Activated naive CD8-positive, alpha-beta T cell treated with anti-CD3 and anti-CD28 coated beads, Interleukin-2, amount 50 U/mL, for 16 hours (primary cell): ENCODE measurements around the gene AHNAK.

Experiments
- DNase-seq: peaks from one replicate; pipeline ENCODE4 v3.0.0-alpha.2; 2020; ENCODE audit warnings: low read depth, low spot score

AHNAK gene

DNA sequence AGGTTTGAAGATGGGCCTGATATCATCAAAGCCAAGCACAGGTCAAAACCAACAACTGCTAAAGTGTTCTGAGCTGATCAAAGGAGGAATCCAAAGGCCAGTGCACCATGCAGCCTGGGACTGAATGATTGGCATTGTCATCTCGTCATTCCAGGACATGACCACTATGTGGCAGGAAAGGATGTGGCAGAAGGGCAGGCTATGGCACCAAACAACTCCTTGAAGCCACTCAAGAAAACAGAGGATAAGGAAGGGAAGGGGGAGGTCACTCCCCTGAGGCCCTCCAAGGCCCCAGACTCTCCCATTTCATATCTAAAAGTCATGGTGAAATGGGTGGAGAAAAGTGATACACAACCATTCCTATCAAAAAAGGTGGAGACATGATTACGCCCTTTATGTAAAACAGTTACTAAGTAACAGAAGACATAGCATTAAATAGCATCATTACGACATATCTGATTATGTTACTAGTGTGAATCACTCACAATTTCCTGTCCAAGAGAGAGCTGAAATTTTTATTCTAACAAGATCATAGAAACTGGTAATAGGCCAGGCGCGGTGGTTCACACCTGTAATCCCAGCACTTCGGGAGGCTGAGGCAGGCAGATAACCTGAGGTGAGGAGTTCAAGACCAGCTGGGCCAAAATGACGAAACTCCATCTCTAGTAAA, 49.3 kb downstream of the AHNAK start:
- no peak for DNase-seq

DNA sequence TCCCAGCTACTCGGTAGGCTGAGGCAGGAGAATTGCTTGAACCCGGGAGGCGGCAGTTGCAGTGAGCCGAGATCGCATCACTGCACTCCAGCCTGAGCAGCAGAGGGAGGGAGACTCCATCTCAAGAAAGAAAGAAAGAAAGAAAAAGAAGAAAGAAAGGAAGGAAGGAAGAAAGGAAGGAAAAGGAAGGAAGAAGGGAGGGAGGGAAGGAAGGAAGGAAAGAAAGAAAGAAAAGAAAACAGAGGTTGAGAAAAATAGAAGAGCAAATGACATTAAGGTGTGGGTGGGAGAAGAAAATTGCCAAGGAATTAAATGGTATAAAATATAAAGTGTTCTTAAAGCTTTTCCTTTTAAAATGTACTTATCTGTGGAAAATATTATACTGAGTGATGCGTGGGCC, 49.9 kb downstream of the AHNAK start:
- DNase-seq = no peak

DNA sequence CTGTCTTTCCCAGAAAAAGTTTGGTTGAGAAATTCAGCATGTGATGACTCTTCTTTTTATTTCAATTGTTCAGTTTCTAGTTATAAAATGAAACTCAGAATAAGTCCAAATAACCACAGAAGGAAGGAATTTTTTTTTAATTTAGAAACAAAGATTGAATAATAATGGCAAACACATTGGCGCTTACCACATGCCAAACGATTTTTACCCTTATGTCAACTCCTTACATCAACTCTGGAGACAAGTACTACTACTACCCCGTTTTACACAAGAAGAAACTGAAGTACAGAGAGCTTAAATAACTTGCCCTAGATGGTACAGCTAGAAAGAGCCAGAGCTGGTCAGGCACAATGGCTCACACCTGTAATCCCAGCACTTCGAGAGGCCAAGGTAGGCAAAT, 52.4 kb downstream of the AHNAK start:
- no peak for DNase-seq

DNA sequence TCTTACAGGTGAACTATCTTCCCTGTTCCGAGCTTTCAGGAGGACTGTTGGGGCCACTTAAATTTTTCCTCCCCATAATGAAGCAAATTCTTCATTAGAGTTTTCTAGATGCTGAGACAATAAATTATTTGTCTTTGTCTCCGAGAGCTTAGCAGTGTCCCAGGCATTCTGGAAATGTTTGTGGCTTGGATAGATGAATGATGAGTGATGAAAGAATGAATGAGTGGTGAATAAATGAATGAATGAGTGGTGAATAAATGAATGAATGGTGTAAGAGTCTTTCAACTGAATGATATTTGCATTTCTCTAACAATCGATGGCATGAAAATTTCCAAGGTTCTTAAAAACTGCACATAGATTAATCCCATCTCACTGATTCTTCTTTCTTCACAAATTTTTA, 52.8 kb downstream of the AHNAK start:
- DNase-seq = no peak

- DNase-seq = no peak
These were observed 54.0 kb downstream of the AHNAK start for GRCh38 chr11:62492586-62492985.

GRCh38 chr11:62491571-62492329, 54.9 kb downstream of the AHNAK start:
- DNase-seq = no peak

GRCh38 chr11:62489204-62489603, 57.4 kb downstream of the AHNAK start:
- DNase-seq = no peak

DNA sequence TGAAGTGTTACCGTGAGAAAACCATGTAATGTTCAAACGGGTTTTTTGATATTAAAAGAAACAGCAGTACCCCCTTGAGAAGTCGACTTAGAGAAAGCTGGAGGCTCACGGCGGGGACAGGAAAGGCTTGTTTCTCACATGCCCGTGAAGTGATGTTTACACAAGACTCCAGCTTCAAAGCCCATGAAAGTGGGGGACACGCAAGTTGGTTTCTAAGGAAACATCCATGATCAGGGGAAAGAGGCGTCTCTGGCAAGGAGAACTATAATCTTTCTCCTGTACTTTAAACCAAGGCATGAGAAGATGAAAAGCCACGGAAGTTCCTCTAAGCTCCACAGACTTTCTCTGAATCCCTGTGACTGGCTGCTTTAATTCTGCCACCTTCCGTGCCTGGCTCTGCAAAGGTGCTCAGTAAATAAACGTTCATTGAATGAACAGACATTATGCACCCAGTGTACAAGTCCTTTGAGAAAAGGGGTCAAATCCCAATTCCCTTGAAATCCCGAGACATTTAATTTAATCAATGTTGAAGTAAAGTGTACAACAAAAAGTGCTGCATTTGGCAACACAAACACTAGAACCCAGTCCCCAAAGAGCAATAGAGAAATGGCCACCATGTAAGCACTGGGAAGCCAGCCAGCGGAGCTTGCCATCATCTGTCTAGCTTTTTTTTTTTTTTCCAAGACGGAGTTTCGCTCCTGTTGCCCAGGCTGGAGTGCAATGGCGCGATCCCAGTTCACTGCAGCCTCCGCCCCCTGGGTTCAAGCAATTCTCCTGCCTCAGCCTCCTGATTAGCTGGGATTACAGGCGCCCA, 58.7 kb downstream of the AHNAK start:
- DNase-seq = no peak

DNA sequence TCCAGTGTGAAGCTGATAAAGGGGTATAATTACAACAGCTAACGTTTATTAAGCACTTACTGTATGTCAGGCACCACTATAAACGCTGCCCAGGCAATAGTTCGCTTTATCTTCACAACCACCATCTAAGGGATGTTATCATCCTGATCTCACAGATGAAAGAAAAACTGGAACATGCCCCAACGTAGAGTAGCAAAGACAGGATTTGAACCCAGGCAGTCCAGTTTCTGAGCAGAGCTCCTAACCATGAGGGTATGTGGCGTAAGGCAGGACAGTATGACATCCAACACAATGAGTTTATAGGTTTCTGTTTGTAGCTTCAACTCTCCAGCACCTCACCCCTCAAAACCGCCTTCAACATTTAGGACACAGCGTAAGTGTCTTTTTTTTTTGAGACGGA, 59.5 kb downstream of the AHNAK start:
- no peak for DNase-seq

GRCh38 chr11:62484352-62484751, 62.3 kb downstream of the AHNAK start:
- no peak for DNase-seq

DNA sequence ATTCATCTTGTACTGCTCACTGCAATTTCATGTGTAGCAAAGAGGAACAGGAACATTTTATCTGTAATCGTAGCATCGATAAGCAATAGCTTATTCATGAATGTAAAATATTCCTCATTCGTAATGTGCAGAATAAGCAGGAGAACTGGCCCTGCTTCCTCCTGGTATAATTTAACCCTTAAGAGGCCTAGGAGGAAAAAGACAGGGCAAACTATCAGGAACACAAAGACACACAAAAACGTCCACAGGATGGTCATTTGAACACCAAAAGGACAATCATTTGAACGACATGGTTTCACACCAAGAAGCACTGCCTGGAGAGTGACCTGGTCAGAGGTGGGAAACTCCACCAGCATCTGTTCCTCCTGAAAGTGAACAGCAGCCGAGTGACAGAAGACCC, 63.9 kb downstream of the AHNAK start:
- no peak for DNase-seq

GRCh38 chr11:62479631-62480201, 66.9 kb downstream of the AHNAK start:
- DNase-seq = no peak

DNA sequence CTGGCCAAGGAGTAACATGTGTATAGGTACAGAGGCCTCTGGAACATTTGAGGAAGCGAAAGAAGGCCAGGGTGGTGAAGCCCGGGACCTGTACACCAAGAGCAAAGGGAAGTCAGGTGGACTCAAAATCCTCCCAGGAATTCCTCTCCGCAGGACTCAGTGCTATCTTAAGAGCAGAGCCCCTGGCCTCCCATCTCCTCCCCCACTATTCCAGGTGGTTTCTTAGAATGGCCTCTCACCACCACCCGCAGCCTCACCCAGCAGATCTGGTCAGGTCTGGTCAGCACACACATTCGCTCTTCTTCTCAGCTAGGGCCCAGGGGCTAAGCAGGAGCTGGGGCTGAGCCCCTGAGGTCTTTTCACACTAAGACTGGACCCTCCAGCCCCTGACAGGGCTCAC, 68.7 kb downstream of the AHNAK start:
- DNase-seq = no peak

DNA sequence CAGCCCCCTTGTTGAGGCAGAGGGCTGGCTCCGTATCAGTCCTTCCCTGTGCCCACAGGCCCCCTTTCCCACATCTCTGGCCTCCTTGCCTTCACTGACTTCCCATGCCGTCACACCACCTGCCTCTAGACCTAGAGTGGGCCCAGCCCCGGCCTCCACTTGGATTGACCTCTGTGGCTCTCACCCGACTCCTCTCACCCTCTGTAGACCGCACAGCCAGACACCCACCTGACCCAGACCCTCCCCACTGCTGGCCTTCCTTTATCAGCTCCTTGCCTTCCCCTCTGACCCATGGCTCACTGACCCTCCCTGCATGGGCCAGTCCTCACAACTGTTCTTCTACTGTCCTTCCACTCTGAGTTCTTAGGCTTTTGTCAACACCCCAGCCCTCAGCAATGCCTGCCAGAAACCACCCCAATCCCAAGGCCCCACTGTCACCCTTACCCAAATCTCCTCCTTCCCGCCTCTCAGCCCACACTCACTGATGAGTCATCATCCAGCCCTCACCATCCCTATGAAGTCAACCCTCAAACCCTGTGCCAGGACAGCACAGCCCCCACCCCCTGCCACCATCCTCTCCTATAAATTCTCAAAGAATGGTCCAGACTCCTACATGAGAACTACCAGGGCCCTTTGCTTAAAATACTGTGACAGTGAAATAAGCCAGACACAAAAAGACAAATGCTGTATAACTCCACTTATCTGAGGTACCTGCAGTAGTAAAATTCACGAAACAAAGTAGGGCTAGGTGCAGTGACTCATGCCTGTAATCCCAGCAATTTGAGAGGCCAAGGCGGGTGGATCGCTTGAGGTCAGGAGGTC, 74.3 kb downstream of the AHNAK start:
- no peak for DNase-seq

- no peak for DNase-seq
These were observed 75.0 kb downstream of the AHNAK start for GRCh38 chr11:62471603-62472002.

GRCh38 chr11:62468577-62468976, 78.0 kb downstream of the AHNAK start:
- no peak for DNase-seq

DNA sequence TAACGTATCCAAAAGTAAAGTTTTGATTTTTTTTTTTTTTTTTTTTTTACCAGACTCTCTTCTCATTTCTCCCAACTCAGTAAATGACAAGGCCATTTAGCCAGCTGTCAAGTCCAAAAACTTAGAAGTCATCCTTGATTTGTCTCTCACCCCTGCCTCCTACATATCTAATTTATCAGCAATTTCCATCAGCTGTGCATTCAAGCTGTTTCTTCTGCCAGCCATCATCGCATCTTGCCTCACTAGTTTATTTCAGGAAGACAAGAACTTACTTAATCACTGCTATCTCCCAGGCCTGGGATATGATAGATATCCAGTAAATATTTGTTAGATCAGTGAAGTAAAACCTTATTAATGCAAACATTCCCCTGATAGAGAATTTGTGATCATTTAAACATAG, 80.2 kb downstream of the AHNAK start:
- DNase-seq = no peak

DNA sequence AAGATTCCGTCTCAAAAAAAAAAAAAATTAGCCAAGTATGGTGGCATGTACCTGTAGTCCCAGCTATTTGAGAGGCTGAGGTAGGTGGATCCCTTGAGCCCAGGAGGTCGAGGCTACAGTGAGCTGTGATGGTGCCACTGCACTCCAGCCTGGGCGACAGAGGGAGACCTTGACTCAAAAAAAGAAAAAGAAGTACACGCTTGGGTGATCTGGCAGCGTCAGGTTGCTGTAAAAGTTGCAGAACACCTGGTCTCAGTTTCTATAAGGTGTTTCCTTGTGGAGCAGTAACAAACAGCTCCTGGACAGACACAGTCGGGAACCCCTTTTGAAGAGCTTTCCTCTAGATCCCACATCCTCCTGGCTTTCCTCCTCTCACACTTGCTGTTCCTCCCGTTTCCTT, 82.0 kb downstream of the AHNAK start:
- DNase-seq = no peak

- no peak for DNase-seq
These were observed 83.5 kb downstream of the AHNAK start for GRCh38 chr11:62463121-62463542.

DNA sequence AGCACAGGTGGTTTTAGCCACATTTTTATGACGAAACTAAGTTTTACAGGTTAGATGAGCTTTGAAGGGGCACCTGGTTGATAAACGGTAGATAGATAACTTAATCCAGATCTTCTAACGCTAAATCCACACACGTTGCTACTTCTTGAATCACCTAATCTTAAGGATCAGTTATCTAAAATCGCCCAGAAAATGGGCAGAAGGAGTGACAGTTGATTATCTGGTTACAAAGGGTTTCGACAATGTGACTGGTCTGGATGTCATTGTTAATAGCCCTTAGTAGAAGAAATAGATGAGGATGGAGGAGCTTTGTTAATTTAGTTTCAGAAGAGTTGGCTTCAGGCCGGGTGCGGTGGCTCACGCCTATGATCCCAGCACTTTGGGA, 84.1 kb downstream of the AHNAK start:
- no peak for DNase-seq

DNA sequence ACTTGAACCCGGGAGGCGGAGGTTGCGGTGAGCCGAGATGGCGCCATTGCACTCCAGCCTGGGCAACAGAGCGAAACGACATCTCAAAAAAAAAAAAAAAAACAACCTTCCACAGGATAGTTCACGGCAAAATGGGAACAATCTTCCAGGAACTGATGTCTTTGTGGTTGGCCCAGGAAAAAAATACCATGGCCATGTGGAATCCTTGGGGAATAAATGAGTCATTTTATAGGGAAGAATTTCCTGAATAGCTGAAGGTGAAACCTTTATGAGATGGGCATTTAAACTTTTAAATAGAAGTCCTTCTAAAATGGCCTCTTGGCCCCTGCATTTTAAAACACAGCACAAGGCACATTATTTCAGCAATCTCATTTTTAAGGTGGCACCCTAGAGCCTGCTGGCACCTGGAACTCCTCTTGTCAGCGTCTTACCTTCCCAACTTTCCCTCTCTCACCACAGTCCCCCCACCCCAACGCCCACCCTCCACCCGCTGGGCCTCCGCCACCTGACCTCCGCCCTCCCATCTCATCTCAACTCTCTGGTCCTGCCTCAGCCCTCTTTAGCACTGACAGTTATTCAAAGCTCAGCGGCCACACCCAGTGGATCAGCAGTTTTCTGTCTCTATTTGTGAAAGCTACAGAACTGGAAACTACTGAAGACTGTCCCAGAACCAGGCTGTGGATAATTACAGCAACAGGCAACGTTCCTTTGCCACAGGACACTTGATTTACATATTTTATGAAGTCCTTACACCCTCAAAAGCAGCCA, 84.7 kb downstream of the AHNAK start:
- no peak for DNase-seq
